ENCODE data around the gene RPS6KA2.
"Not testable (repeated sequence)": the region's sequence is repeated elsewhere in the genome, so short reads cannot be mapped to it uniquely, and the experiment has no call there.

GRCh38 chr6:166581801-166582200, 45.2 kb downstream of the RPS6KA2 start:
- not testable (repeated sequence) for TF ChIP-seq CTCF (conservative IDR thresholded peaks at IDR 0.05); EZH2 (IDR thresholded peaks at IDR 0.05; ENCODE audit: low read depth)
